Fibroblast of skin of left quadriceps (primary cell): ENCODE results near the gene GMDS.

Experiments
- DNase-seq, 2 experiments: peaks; one replicate each; pipeline ENCODE4 v3.0.0-alpha.2; 2013; ENCODE audit warnings: low read depth in 2 of 2

Gene GMDS

GRCh38 chr6:1574083-1574761 lies 671.2 kb downstream of the GMDS start:
- DNase-seq, result no peak
